Chondrocyte (in vitro differentiated cells): ENCODE results near the gene AK1. TPM values are rescaled to one million over a fixed set of nuclear protein-coding genes. Genes with fewer than 3 reads are reported as not detected.

Source experiments
- DNase-seq: peaks from one replicate; pipeline ENCODE4 v3.0.0; 2021; ENCODE audit warnings: mixed read lengths, low spot score
- H3K27ac Mint-ChIP-seq: one replicate; pipeline ENCODE4 v1.8.0; 2021; ENCODE audit warnings: mild to moderate bottlenecking, moderate library complexity, mixed read lengths; ENCODE audit not compliant: unreplicated experiment
- H3K27me3 Mint-ChIP-seq: 2 replicates; pipeline ENCODE4 v1.8.0; 2021; ENCODE audit warnings: low read depth, mixed read lengths
- H3K36me3 Mint-ChIP-seq: 2 replicates; pipeline ENCODE4 v1.8.0; 2021; ENCODE audit warnings: low read depth, mixed read lengths
- H3K4me1 Mint-ChIP-seq: 2 replicates; pipeline ENCODE4 v1.8.0; 2021; ENCODE audit warnings: low read depth, mild to moderate bottlenecking, mixed read lengths
- H3K4me3 Mint-ChIP-seq: one replicate; pipeline ENCODE4 v1.8.0; 2021; ENCODE audit warnings: mild to moderate bottlenecking, moderate library complexity, mixed read lengths; ENCODE audit not compliant: unreplicated experiment
- H3K9me3 Mint-ChIP-seq: 2 replicates; pipeline ENCODE4 v1.8.0; 2021; ENCODE audit warnings: low read depth, mixed read lengths
- CTCF ChIP-seq: fragments of 200-600 bp; sonication (generic); IDR thresholded peaks from 2 replicates; pipeline ENCODE4 v1.5.0; 2021; ENCODE audit warnings: antibody characterized with exemption, mild to moderate bottlenecking, moderate library complexity
- total RNA-seq: library from RNA; stranded (reverse); gene quantifications from 3 replicates; pipeline ENCODE4 v1.2.1, GENCODE V29; 2021

AK1 gene
- total RNA-seq, 1 donor from 2014 or later, result 77.2 TPM

- DNase-seq, result peak; percentile 67
- no peak overlapping the region for H3K27ac Mint-ChIP-seq
- TF ChIP-seq CTCF, result no peak
- H3K36me3 Mint-ChIP-seq, result peaks cover 6% of the 10 kb centered on the region
- H3K9me3 Mint-ChIP-seq, result no peaks in the 10 kb centered on the region
- no peaks in the 10 kb centered on the region for H3K27me3 Mint-ChIP-seq
- no peak overlapping the region for H3K4me3 Mint-ChIP-seq
- H3K4me1 Mint-ChIP-seq, result peaks cover 48% of the 10 kb centered on the region
Measured at GRCh38 chr9:127915325-127915752, 37.9 kb upstream of the AK1 start.

GRCh38 chr9:127913682-127914081 is 36.2 kb upstream of the AK1 start:
- no peak for TF ChIP-seq CTCF
- Mint-ChIP-seq H3K36me3 (peaks cover 6% of the 10 kb centered on the region), H3K9me3 (no peaks in the 10 kb centered on the region), H3K27me3 (no peaks in the 10 kb centered on the region), H3K4me3 (no peak overlapping the region), H3K4me1 (peaks cover 34% of the 10 kb centered on the region), H3K27ac (no peak overlapping the region)
- DNase-seq, result peak; percentile 84

GRCh38 chr9:127912882-127913281 is 35.4 kb upstream of the AK1 start:
- H3K27me3 Mint-ChIP-seq, result no peaks in the 10 kb centered on the region
- no peak for TF ChIP-seq CTCF
- no peaks in the 10 kb centered on the region for H3K9me3 Mint-ChIP-seq
- H3K36me3 Mint-ChIP-seq, result peaks cover 7% of the 10 kb centered on the region
- H3K4me3 Mint-ChIP-seq, result no peak overlapping the region
- DNase-seq, result no peak
- H3K4me1 Mint-ChIP-seq, result peaks cover 26% of the 10 kb centered on the region
- H3K27ac Mint-ChIP-seq, result no peak overlapping the region

GRCh38 chr9:127912296-127912695 is 34.8 kb upstream of the AK1 start:
- H3K4me3 Mint-ChIP-seq, result no peak overlapping the region
- no peaks in the 10 kb centered on the region for H3K27me3 Mint-ChIP-seq
- TF ChIP-seq CTCF, result no peak
- peaks cover 20% of the 10 kb centered on the region for H3K4me1 Mint-ChIP-seq
- peak; percentile 88 for DNase-seq
- no peak overlapping the region for H3K27ac Mint-ChIP-seq
- H3K9me3 Mint-ChIP-seq, result no peaks in the 10 kb centered on the region
- peaks cover 7% of the 10 kb centered on the region for H3K36me3 Mint-ChIP-seq

- DNase-seq, result no peak
- H3K4me1 Mint-ChIP-seq, result peaks cover 14% of the 10 kb centered on the region
- H3K36me3 Mint-ChIP-seq, result peaks cover 7% of the 10 kb centered on the region
- peak; percentile 69 for TF ChIP-seq CTCF
- H3K9me3 Mint-ChIP-seq, result no peaks in the 10 kb centered on the region
- H3K27me3 Mint-ChIP-seq, result no peaks in the 10 kb centered on the region
- H3K27ac Mint-ChIP-seq, result no peak overlapping the region
- no peak overlapping the region for H3K4me3 Mint-ChIP-seq
Measured at GRCh38 chr9:127910613-127911205, 33.2 kb upstream of the AK1 start.
